ENCODE measurements around the gene PGP. TPM values are rescaled to one million over a fixed set of nuclear protein-coding genes. Genes with fewer than 3 reads are reported as not detected.

PGP gene
- total and polyA plus RNA-seq, 4 donors, result 3.4 to 9.9 (median 6.3) TPM

- no peaks in the 10 kb centered on the region for H3K9me3 ChIP-seq (ENCODE audit: control insufficient read depth in 4 of 4, low read length in 3 of 4)
- H3K27me3 ChIP-seq (ENCODE audit: control insufficient read depth in 4 of 4, insufficient read depth in 4 of 4, low read length in 3 of 4), result no peaks in the 10 kb centered on the region
- peak within 1 kb of the TSS; percentile 81 to 82 for H3K27ac ChIP-seq (ENCODE audit: low read depth in 1 of 2, low read length in 2 of 2)
- under 1% methylated on average over 88 of the region's 88 CpGs for WGBS
- peak; percentile 96 for DNase-seq (ENCODE audit: low spot score)
- peaks cover under 1 to 24% (median 12%) of the 10 kb centered on the region in 4 donors for H3K36me3 ChIP-seq (ENCODE audit: control insufficient read depth in 4 of 4, insufficient read depth in 3 of 4, low read depth in 1 of 4, low read length in 3 of 4)
- peak within 1 kb of the TSS; percentile 34 to 84 for H3K9ac ChIP-seq (ENCODE audit: low read depth in 1 of 2, low read length in 2 of 2)
- H3K4me3 ChIP-seq (ENCODE audit: low read depth in 1 of 3, low read length in 3 of 3), result peak within 1 kb of the TSS; percentile 76 to 92 (median 79)
- TF ChIP-seq FOXA1 (IDR thresholded peaks at IDR 0.05) (peak; percentile 60), YY1 (IDR thresholded peaks at IDR 0.05) (peak; percentile 98), RXRA (IDR thresholded peaks at IDR 0.05) (peak; percentile 63 to 65), GABPA (IDR thresholded peaks at IDR 0.05 in 1 of 2, conservative IDR thresholded peaks at IDR 0.05 in 1 of 2) (peak in 1 of 2 donors; percentile 85), REST (IDR thresholded peaks at IDR 0.05) (peak; percentile 82), HNF4G (IDR thresholded peaks at IDR 0.05) (no peak), JUND (IDR thresholded peaks at IDR 0.05) (no peak), TAF1 (conservative IDR thresholded peaks at IDR 0.05) (peak; percentile 58), ATF3 (IDR thresholded peaks at IDR 0.05) (no peak), EGR1 (IDR thresholded peaks at IDR 0.05; ENCODE audit: low read depth in 2 of 2) (peak; percentile 25 to 28), FOXA2 (IDR thresholded peaks at IDR 0.05) (no peak), SP1 (IDR thresholded peaks at IDR 0.05) (peak; percentile 85), NR2F2 (IDR thresholded peaks at IDR 0.05) (peak; percentile 68), RAD21 (IDR thresholded peaks at IDR 0.05) (peak; percentile 81 to 84), HNF4A (conservative IDR thresholded peaks at IDR 0.05) (peak; percentile 30 to 50)
- TF ChIP-seq, protein P1, sequence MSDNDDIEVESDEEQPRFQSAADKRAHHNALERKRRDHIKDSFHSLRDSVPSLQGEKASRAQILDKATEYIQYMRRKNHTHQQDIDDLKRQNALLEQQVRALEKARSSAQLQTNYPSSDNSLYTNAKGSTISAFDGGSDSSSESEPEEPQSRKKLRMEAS (IDR thresholded peaks at IDR 0.05), result no peak
- TF ChIP-seq, protein P2, sequence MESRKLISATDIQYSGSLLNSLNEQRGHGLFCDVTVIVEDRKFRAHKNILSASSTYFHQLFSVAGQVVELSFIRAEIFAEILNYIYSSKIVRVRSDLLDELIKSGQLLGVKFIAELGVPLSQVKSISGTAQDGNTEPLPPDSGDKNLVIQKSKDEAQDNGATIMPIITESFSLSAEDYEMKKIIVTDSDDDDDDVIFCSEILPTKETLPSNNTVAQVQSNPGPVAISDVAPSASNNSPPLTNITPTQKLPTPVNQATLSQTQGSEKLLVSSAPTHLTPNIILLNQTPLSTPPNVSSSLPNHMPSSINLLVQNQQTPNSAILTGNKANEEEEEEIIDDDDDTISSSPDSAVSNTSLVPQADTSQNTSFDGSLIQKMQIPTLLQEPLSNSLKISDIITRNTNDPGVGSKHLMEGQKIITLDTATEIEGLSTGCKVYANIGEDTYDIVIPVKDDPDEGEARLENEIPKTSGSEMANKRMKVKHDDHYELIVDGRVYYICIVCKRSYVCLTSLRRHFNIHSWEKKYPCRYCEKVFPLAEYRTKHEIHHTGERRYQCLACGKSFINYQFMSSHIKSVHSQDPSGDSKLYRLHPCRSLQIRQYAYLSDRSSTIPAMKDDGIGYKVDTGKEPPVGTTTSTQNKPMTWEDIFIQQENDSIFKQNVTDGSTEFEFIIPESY (IDR thresholded peaks at IDR 0.05), result no peak
- TF ChIP-seq, protein P3, sequence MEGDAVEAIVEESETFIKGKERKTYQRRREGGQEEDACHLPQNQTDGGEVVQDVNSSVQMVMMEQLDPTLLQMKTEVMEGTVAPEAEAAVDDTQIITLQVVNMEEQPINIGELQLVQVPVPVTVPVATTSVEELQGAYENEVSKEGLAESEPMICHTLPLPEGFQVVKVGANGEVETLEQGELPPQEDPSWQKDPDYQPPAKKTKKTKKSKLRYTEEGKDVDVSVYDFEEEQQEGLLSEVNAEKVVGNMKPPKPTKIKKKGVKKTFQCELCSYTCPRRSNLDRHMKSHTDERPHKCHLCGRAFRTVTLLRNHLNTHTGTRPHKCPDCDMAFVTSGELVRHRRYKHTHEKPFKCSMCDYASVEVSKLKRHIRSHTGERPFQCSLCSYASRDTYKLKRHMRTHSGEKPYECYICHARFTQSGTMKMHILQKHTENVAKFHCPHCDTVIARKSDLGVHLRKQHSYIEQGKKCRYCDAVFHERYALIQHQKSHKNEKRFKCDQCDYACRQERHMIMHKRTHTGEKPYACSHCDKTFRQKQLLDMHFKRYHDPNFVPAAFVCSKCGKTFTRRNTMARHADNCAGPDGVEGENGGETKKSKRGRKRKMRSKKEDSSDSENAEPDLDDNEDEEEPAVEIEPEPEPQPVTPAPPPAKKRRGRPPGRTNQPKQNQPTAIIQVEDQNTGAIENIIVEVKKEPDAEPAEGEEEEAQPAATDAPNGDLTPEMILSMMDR (IDR thresholded peaks at IDR 0.05; ENCODE audit: low read depth, low read length, missing input control), result peak; percentile 71
- H3K4me1 ChIP-seq (ENCODE audit: control insufficient read depth in 4 of 4, insufficient read depth in 4 of 4, low read length in 3 of 4), result peaks cover 6 to 40% (median 37%) of the 10 kb centered on the region in 4 donors
Observed at GRCh38 chr16:2251296-2252111, 36.9 kb upstream of the PGP start, which contains the start of gene ECI1. Gene ECI1, minus strand, starts transcription at chr16:2251587. Its CDS starts 21 bp downstream, at chr16:2251566.
